ENCODE results near the gene PPIB. TPM values are rescaled to one million over a fixed set of nuclear protein-coding genes. Genes with fewer than 3 reads are reported as not detected.

Gene PPIB
- total and polyA plus RNA-seq, 2 experiments from 2014 or later = 398 to 870 TPM

DNA sequence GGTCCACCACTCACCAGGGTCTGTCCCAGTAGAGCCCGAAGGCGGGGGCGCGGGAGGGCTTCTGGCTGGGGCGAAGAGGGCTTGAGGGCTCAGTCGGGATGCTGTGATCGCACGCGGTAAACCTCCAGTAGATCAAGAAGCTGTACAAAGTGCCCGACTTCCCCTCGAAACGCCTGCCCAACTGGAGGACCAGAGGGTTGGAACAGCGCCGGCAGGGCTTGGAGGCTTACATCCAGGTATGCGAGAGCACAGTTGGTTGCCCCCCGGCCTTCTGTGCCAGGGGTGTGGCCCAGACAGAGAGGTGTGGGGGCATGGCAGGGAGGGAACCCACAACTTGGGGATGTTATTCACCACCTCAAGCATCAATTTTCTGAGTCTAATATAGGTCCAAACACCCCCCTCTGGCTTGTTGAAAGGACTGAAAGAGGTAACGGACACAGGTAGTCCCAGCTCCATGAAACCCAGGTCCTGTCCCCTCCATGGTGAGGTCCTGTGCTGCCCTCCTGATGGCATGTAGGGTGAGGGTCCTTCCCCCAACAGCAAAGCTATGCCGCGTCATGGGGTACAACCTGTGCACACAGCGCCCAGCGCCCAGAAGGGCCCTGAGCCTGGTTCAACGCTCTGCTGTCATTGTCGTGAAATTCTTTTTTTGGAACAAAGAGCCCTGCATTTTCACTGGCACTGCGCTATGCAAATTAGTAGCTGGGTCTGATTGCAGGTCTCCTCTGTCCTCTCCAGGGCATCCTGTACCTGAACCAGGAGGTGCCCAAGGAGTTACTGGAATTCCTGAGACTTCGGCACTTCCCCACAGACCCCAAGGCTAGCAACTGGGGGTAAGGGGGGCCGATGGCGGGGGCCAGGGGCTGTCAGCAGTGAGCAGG lies 10.1 kb downstream of the PPIB start (continued):
- TF ChIP-seq, protein P1, sequence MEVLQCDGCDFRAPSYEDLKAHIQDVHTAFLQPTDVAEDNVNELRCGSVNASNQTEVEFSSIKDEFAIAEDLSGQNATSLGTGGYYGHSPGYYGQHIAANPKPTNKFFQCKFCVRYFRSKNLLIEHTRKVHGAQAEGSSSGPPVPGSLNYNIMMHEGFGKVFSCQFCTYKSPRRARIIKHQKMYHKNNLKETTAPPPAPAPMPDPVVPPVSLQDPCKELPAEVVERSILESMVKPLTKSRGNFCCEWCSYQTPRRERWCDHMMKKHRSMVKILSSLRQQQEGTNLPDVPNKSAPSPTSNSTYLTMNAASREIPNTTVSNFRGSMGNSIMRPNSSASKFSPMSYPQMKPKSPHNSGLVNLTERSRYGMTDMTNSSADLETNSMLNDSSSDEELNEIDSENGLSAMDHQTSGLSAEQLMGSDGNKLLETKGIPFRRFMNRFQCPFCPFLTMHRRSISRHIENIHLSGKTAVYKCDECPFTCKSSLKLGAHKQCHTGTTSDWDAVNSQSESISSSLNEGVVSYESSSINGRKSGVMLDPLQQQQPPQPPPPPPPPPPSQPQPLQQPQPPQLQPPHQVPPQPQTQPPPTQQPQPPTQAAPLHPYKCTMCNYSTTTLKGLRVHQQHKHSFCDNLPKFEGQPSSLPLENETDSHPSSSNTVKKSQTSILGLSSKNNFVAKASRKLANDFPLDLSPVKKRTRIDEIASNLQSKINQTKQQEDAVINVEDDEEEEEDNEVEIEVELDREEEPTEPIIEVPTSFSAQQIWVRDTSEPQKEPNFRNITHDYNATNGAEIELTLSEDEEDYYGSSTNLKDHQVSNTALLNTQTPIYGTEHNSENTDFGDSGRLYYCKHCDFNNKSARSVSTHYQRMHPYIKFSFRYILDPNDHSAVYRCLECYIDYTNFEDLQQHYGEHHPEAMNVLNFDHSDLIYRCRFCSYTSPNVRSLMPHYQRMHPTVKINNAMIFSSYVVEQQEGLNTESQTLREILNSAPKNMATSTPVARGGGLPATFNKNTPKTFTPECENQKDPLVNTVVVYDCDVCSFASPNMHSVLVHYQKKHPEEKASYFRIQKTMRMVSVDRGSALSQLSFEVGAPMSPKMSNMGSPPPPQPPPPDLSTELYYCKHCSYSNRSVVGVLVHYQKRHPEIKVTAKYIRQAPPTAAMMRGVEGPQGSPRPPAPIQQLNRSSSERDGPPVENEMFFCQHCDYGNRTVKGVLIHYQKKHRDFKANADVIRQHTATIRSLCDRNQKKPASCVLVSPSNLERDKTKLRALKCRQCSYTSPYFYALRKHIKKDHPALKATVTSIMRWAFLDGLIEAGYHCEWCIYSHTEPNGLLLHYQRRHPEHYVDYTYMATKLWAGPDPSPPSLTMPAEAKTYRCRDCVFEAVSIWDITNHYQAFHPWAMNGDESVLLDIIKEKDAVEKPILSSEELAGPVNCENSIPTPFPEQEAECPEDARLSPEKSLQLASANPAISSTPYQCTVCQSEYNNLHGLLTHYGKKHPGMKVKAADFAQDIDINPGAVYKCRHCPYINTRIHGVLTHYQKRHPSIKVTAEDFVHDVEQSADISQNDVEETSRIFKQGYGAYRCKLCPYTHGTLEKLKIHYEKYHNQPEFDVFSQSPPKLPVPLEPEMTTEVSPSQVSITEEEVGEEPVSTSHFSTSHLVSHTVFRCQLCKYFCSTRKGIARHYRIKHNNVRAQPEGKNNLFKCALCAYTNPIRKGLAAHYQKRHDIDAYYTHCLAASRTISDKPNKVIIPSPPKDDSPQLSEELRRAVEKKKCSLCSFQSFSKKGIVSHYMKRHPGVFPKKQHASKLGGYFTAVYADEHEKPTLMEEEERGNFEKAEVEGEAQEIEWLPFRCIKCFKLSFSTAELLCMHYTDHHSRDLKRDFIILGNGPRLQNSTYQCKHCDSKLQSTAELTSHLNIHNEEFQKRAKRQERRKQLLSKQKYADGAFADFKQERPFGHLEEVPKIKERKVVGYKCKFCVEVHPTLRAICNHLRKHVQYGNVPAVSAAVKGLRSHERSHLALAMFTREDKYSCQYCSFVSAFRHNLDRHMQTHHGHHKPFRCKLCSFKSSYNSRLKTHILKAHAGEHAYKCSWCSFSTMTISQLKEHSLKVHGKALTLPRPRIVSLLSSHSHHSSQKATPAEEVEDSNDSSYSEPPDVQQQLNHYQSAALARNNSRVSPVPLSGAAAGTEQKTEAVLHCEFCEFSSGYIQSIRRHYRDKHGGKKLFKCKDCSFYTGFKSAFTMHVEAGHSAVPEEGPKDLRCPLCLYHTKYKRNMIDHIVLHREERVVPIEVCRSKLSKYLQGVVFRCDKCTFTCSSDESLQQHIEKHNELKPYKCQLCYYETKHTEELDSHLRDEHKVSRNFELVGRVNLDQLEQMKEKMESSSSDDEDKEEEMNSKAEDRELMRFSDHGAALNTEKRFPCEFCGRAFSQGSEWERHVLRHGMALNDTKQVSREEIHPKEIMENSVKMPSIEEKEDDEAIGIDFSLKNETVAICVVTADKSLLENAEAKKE (CRISPR knock-in tag; IDR thresholded peaks at IDR 0.05) = no peak
- TF ChIP-seq ZNF331 (CRISPR knock-in tag; IDR thresholded peaks at IDR 0.05; ENCODE audit: low read depth) (no peak), ETS1 (IDR thresholded peaks at IDR 0.05) (no peak), JUNB (IDR thresholded peaks at IDR 0.05; ENCODE audit: unreplicated experiment) (no peak), ZNF114 (CRISPR knock-in tag; IDR thresholded peaks at IDR 0.05) (no peak), EZH2phosphoT487 (IDR thresholded peaks at IDR 0.05; ENCODE audit: unreplicated experiment) (no peak), NANOG (IDR thresholded peaks at IDR 0.05; ENCODE audit: borderline replicate concordance) (no peak)
- TF ChIP-seq, protein P2, sequence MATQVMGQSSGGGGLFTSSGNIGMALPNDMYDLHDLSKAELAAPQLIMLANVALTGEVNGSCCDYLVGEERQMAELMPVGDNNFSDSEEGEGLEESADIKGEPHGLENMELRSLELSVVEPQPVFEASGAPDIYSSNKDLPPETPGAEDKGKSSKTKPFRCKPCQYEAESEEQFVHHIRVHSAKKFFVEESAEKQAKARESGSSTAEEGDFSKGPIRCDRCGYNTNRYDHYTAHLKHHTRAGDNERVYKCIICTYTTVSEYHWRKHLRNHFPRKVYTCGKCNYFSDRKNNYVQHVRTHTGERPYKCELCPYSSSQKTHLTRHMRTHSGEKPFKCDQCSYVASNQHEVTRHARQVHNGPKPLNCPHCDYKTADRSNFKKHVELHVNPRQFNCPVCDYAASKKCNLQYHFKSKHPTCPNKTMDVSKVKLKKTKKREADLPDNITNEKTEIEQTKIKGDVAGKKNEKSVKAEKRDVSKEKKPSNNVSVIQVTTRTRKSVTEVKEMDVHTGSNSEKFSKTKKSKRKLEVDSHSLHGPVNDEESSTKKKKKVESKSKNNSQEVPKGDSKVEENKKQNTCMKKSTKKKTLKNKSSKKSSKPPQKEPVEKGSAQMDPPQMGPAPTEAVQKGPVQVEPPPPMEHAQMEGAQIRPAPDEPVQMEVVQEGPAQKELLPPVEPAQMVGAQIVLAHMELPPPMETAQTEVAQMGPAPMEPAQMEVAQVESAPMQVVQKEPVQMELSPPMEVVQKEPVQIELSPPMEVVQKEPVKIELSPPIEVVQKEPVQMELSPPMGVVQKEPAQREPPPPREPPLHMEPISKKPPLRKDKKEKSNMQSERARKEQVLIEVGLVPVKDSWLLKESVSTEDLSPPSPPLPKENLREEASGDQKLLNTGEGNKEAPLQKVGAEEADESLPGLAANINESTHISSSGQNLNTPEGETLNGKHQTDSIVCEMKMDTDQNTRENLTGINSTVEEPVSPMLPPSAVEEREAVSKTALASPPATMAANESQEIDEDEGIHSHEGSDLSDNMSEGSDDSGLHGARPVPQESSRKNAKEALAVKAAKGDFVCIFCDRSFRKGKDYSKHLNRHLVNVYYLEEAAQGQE (IDR thresholded peaks at IDR 0.05; ENCODE audit: unreplicated experiment) = no peak
